C1 segment of cervical spinal cord (tissue), 14 donors: ENCODE data around the gene GSDME.

Experiments
- DNase-seq, 14 donors: peaks; one replicate each; lab custom pipeline; 2025; lab: John Stamatoyannopoulos, UW

GSDME gene

GRCh38 chr7:24723178-24723530 is 34.1 kb downstream of the GSDME start:
- DNase-seq, result no peak

- DNase-seq, result peak in 6 of 14 donors; percentile 13 to 42 (median 25)
Measured at GRCh38 chr7:24722386-24723177, 34.7 kb downstream of the GSDME start.

GRCh38 chr7:24721481-24722001 is 35.7 kb downstream of the GSDME start:
- DNase-seq, result no peak

- no peak for DNase-seq
Measured at GRCh38 chr7:24720283-24720682, 37.0 kb downstream of the GSDME start.

GRCh38 chr7:24718977-24719491 is 38.2 kb downstream of the GSDME start:
- DNase-seq, result no peak

GRCh38 chr7:24718431-24718831 is 38.8 kb downstream of the GSDME start:
- DNase-seq, result no peak

GRCh38 chr7:24717694-24718320 is 39.5 kb downstream of the GSDME start:
- DNase-seq, result no peak

- DNase-seq, result no peak
Measured at GRCh38 chr7:24717247-24717622, 40.0 kb downstream of the GSDME start.

GRCh38 chr7:24716480-24717246 is 40.6 kb downstream of the GSDME start:
- DNase-seq, result no peak

- no peak for DNase-seq
Measured at GRCh38 chr7:24715661-24716479, 41.4 kb downstream of the GSDME start.

GRCh38 chr7:24715171-24715570 is 42.1 kb downstream of the GSDME start:
- DNase-seq, result no peak

- no peak for DNase-seq
Measured at GRCh38 chr7:24714676-24715010, 42.6 kb downstream of the GSDME start.

- no peak for DNase-seq
Measured at GRCh38 chr7:24713850-24714675, 43.2 kb downstream of the GSDME start.

GRCh38 chr7:24713039-24713793 is 44.0 kb downstream of the GSDME start:
- no peak for DNase-seq

GRCh38 chr7:24709585-24710360 is 47.5 kb downstream of the GSDME start:
- peak in 6 of 14 donors; percentile 18 to 34 (median 30) for DNase-seq

GRCh38 chr7:24709051-24709450 is 48.2 kb downstream of the GSDME start:
- DNase-seq, result no peak

- DNase-seq, result no peak
Measured at GRCh38 chr7:24707988-24708615, 49.2 kb downstream of the GSDME start.
